ENCODE results near the gene POLD4. TPM values are rescaled to one million over a fixed set of nuclear protein-coding genes. Genes with fewer than 3 reads are reported as not detected.

POLD4 gene
- total and polyA plus RNA-seq, 4 donors, result 18.8 to 246 (median 86.0) TPM

DNA sequence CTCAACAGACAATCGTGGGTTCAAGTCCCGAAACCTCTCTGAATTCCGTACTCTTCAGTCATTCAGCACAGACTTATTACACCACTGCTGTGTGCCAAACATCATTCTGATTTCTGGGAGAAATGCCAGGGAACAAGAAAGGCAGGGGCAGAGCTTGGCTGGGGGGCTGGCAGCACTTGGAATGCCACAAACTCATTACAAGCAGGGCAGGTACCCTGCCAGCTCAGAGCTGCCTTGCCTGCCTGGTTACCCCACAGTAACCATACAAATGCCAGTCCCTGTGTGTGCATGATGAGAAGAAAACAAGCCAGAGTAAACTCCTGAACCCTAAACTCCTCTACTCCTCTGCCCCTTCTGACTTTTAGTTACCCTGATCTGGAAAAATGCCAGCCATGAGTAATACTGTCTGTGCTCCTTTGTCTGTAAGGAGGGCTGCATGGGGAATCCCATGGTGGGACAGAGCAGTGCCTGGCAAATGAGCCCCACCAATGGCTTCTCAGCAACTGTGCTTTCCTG is 31.6 kb upstream of the POLD4 start:
- Histone ChIP-seq H3K4me3 (ENCODE audit: low read depth in 1 of 3, low read length in 3 of 3) (no peak overlapping the region), H3K36me3 (ENCODE audit: control insufficient read depth in 4 of 4, insufficient read depth in 3 of 4, low read depth in 1 of 4, low read length in 3 of 4) (no peaks in the 10 kb centered on the region), H3K4me1 (ENCODE audit: control insufficient read depth in 4 of 4, insufficient read depth in 4 of 4, low read length in 3 of 4) (peaks cover 0 to 5% (median 0%) of the 10 kb centered on the region in 4 donors), H3K27me3 (ENCODE audit: control insufficient read depth in 4 of 4, insufficient read depth in 4 of 4, low read length in 3 of 4) (no peaks in the 10 kb centered on the region), H3K27ac (ENCODE audit: low read depth in 1 of 2, low read length in 2 of 2) (no peak overlapping the region), H3K9ac (ENCODE audit: low read depth in 1 of 2, low read length in 2 of 2) (no peak overlapping the region), H3K9me3 (ENCODE audit: control insufficient read depth in 4 of 4, low read length in 3 of 4) (no peaks in the 10 kb centered on the region)
- no peak for DNase-seq (ENCODE audit: low spot score)
- 65% methylated on average over 3 of the region's 3 CpGs for WGBS
- TF ChIP-seq TAF1 (conservative IDR thresholded peaks at IDR 0.05), result no peak

GRCh38 chr11:67382276-67383136 is 29.2 kb upstream of the POLD4 start:
- Histone ChIP-seq H3K9ac (ENCODE audit: low read depth in 1 of 2, low read length in 2 of 2) (no peak overlapping the region), H3K4me1 (ENCODE audit: control insufficient read depth in 4 of 4, insufficient read depth in 4 of 4, low read length in 3 of 4) (peaks cover 0 to 2% (median 0%) of the 10 kb centered on the region in 4 donors), H3K27ac (ENCODE audit: low read depth in 1 of 2, low read length in 2 of 2) (no peak overlapping the region), H3K27me3 (ENCODE audit: control insufficient read depth in 4 of 4, insufficient read depth in 4 of 4, low read length in 3 of 4) (no peaks in the 10 kb centered on the region), H3K36me3 (ENCODE audit: control insufficient read depth in 4 of 4, insufficient read depth in 3 of 4, low read depth in 1 of 4, low read length in 3 of 4) (no peaks in the 10 kb centered on the region), H3K4me3 (ENCODE audit: low read depth in 1 of 3, low read length in 3 of 3) (no peak overlapping the region), H3K9me3 (ENCODE audit: control insufficient read depth in 4 of 4, low read length in 3 of 4) (no peaks in the 10 kb centered on the region)
- DNase-seq (ENCODE audit: low spot score), result peak; percentile 87
- WGBS, result 43% methylated on average over 16 of the region's 16 CpGs
- TF ChIP-seq ZBTB33 (IDR thresholded peaks at IDR 0.05) (no peak), FOXA2 (IDR thresholded peaks at IDR 0.05) (no peak), CTCF (IDR thresholded peaks at IDR 0.05; ENCODE audit: low read depth, low read length, missing input control) (peak; percentile 99), GABPA (IDR thresholded peaks at IDR 0.05 in 1 of 2, conservative IDR thresholded peaks at IDR 0.05 in 1 of 2) (no peak), HNF4G (IDR thresholded peaks at IDR 0.05) (no peak), RXRA (IDR thresholded peaks at IDR 0.05) (no peak), RAD21 (IDR thresholded peaks at IDR 0.05) (peak; percentile 99 to 100)
- TF ChIP-seq, protein P1, sequence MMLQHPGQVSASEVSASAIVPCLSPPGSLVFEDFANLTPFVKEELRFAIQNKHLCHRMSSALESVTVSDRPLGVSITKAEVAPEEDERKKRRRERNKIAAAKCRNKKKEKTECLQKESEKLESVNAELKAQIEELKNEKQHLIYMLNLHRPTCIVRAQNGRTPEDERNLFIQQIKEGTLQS (IDR thresholded peaks at IDR 0.05), result no peak
- TF ChIP-seq, protein P2, sequence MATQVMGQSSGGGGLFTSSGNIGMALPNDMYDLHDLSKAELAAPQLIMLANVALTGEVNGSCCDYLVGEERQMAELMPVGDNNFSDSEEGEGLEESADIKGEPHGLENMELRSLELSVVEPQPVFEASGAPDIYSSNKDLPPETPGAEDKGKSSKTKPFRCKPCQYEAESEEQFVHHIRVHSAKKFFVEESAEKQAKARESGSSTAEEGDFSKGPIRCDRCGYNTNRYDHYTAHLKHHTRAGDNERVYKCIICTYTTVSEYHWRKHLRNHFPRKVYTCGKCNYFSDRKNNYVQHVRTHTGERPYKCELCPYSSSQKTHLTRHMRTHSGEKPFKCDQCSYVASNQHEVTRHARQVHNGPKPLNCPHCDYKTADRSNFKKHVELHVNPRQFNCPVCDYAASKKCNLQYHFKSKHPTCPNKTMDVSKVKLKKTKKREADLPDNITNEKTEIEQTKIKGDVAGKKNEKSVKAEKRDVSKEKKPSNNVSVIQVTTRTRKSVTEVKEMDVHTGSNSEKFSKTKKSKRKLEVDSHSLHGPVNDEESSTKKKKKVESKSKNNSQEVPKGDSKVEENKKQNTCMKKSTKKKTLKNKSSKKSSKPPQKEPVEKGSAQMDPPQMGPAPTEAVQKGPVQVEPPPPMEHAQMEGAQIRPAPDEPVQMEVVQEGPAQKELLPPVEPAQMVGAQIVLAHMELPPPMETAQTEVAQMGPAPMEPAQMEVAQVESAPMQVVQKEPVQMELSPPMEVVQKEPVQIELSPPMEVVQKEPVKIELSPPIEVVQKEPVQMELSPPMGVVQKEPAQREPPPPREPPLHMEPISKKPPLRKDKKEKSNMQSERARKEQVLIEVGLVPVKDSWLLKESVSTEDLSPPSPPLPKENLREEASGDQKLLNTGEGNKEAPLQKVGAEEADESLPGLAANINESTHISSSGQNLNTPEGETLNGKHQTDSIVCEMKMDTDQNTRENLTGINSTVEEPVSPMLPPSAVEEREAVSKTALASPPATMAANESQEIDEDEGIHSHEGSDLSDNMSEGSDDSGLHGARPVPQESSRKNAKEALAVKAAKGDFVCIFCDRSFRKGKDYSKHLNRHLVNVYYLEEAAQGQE (IDR thresholded peaks at IDR 0.05), result no peak
